Measurements from ENCODE around the gene GPR142. TPM values are rescaled to one million over a fixed set of nuclear protein-coding genes. Genes with fewer than 3 reads are reported as not detected.

Gene GPR142
- total RNA-seq, 1 donor = not detected

DNA sequence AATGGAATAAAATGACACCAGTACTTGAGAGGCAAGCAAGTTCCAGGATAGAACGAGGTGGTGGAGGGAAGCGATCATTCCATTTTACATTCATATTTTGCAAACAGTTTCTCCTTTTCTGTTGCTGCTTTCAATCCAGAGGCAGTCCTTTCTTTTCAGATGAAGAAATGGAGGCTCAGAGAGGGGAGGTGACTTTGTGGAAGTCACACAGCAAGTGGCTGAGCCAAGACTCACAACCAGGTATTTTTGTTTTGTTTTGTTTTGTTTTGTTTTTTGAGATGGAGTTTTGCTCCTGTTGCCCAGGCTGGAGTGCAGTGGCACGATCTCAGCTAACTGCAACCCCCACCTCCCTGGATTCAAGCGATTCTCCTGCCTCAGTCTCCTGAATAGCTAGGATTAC lies 29.3 kb downstream of the GPR142 start:
- H3K36me3 ChIP-seq (ENCODE audit: insufficient read depth, low read length) = no peaks in the 10 kb centered on the region
- no peak overlapping the region for H2AFZ ChIP-seq (ENCODE audit: low read length)
- H3K4me3 ChIP-seq (ENCODE audit: insufficient read depth, low read length) = no peak overlapping the region
- H3K4me1 ChIP-seq (ENCODE audit: insufficient read depth, low read length) = no peaks in the 10 kb centered on the region
- H3K4me2 ChIP-seq (ENCODE audit: insufficient read depth, low read length) = no peak overlapping the region
- no peak overlapping the region for H3K27ac ChIP-seq (ENCODE audit: low read depth, low read length)
- no peaks in the 10 kb centered on the region for H3K27me3 ChIP-seq (ENCODE audit: insufficient read depth, low read length)
- no peaks in the 10 kb centered on the region for H3K79me2 ChIP-seq (ENCODE audit: insufficient read depth, low read length)
- DNase-seq (ENCODE audit: insufficient read length, low spot score, missing footprints) = no peak
- H3K9me3 ChIP-seq (ENCODE audit: low read depth, low read length) = no peaks in the 10 kb centered on the region
- H4K20me1 ChIP-seq (ENCODE audit: insufficient read depth, low read length) = no peaks in the 10 kb centered on the region
- TF ChIP-seq, protein P1, sequence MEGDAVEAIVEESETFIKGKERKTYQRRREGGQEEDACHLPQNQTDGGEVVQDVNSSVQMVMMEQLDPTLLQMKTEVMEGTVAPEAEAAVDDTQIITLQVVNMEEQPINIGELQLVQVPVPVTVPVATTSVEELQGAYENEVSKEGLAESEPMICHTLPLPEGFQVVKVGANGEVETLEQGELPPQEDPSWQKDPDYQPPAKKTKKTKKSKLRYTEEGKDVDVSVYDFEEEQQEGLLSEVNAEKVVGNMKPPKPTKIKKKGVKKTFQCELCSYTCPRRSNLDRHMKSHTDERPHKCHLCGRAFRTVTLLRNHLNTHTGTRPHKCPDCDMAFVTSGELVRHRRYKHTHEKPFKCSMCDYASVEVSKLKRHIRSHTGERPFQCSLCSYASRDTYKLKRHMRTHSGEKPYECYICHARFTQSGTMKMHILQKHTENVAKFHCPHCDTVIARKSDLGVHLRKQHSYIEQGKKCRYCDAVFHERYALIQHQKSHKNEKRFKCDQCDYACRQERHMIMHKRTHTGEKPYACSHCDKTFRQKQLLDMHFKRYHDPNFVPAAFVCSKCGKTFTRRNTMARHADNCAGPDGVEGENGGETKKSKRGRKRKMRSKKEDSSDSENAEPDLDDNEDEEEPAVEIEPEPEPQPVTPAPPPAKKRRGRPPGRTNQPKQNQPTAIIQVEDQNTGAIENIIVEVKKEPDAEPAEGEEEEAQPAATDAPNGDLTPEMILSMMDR (IDR thresholded peaks at IDR 0.05; ENCODE audit: extremely low read depth, low read depth, low read length) = no peak

DNA sequence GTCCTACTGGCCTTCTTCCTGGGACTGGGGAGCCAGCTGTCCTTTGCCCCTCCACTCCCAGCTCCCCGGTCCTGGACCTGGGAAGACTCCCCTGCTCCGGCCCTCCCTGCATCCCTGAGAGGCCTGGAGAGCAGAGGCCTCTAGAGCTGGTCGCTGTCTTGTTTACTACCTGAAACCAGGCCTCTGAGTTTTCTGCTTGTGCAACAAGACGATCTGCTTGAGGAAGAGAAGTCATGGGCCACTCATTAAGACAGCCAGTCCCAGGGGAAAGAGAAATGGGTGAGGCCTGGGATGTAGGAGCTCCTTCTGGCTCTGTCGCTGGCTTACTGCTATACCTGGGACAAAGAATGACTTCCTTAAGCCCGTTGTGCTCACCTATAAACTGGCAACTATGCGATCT lies 34.7 kb downstream of the GPR142 start:
- no peaks in the 10 kb centered on the region for H3K27me3 ChIP-seq (ENCODE audit: insufficient read depth, low read length)
- H2AFZ ChIP-seq (ENCODE audit: low read length) = no peak overlapping the region
- no peaks in the 10 kb centered on the region for H3K36me3 ChIP-seq (ENCODE audit: insufficient read depth, low read length)
- H3K4me2 ChIP-seq (ENCODE audit: insufficient read depth, low read length) = no peak overlapping the region
- no peaks in the 10 kb centered on the region for H3K79me2 ChIP-seq (ENCODE audit: insufficient read depth, low read length)
- no peak for DNase-seq (ENCODE audit: insufficient read length, low spot score, missing footprints)
- H3K4me1 ChIP-seq (ENCODE audit: insufficient read depth, low read length) = no peaks in the 10 kb centered on the region
- no peaks in the 10 kb centered on the region for H3K9me3 ChIP-seq (ENCODE audit: low read depth, low read length)
- H3K27ac ChIP-seq (ENCODE audit: low read depth, low read length) = no peak overlapping the region
- no peaks in the 10 kb centered on the region for H4K20me1 ChIP-seq (ENCODE audit: insufficient read depth, low read length)
- no peak overlapping the region for H3K4me3 ChIP-seq (ENCODE audit: insufficient read depth, low read length)
- TF ChIP-seq, protein P1 (IDR thresholded peaks at IDR 0.05; ENCODE audit: extremely low read depth, low read depth, low read length) = no peak

DNA sequence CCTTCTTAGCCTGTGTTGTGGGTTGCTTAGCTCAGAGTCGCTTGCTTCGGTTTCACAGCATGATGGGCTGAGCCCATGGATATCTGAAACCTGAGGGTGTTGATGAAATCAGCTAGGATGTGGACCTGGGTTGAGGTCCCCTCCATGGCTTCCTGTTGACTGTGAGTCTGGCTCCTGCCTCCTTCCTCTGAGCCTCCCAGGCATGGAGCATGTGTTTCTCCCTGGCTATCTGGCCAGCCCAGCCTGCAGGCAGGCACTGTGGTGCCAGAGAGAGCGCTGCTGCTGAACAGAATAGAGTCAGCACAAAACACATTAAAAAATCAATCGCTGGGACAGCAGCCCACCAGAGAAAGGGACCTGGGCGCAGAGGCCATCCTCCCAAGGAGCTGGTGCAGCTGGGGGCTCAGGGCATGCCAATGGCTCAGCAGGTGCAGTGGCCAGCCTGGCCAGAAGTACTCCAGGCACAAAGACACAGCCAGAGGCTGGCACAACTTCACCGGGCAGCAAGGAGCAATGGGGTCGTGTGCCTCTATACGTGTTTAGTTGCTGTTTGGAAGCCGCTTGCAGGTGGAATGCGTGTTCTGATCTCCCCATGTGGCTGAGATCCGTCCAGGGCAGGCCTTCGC lies 36.3 kb downstream of the GPR142 start:
- H3K4me2 ChIP-seq (ENCODE audit: insufficient read depth, low read length) = no peak overlapping the region
- no peak overlapping the region for H3K4me3 ChIP-seq (ENCODE audit: insufficient read depth, low read length)
- H3K4me1 ChIP-seq (ENCODE audit: insufficient read depth, low read length) = no peaks in the 10 kb centered on the region
- H2AFZ ChIP-seq (ENCODE audit: low read length) = no peak overlapping the region
- no peak overlapping the region for H3K27ac ChIP-seq (ENCODE audit: low read depth, low read length)
- H4K20me1 ChIP-seq (ENCODE audit: insufficient read depth, low read length) = no peaks in the 10 kb centered on the region
- H3K9me3 ChIP-seq (ENCODE audit: low read depth, low read length) = no peaks in the 10 kb centered on the region
- TF ChIP-seq, protein P1 (IDR thresholded peaks at IDR 0.05; ENCODE audit: extremely low read depth, low read depth, low read length) = no peak
- no peaks in the 10 kb centered on the region for H3K27me3 ChIP-seq (ENCODE audit: insufficient read depth, low read length)
- DNase-seq (ENCODE audit: insufficient read length, low spot score, missing footprints) = peak; percentile 25
- H3K36me3 ChIP-seq (ENCODE audit: insufficient read depth, low read length) = no peaks in the 10 kb centered on the region
- H3K79me2 ChIP-seq (ENCODE audit: insufficient read depth, low read length) = no peaks in the 10 kb centered on the region

DNA sequence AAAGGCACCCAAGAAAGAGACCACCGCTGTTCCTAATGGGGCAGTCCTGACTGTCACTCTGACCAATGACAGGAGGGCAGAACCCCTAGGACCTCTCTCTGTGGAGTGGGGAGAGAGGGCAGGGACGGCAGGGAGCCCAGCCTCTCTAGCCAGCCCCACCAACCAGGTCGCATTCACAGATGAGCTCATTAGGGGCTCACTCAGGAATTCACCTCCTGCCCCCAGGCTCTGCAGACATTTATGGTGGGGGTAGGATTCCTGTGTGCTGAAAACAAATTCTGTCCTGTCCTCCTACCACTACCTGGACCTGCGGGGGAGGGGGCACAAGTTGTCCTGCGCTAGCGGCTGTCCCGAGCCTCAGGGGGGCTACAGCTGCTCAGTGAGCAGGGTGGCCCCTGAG lies 36.9 kb downstream of the GPR142 start:
- no peaks in the 10 kb centered on the region for H4K20me1 ChIP-seq (ENCODE audit: insufficient read depth, low read length)
- no peak overlapping the region for H2AFZ ChIP-seq (ENCODE audit: low read length)
- no peak for DNase-seq (ENCODE audit: insufficient read length, low spot score, missing footprints)
- H3K4me3 ChIP-seq (ENCODE audit: insufficient read depth, low read length) = no peak overlapping the region
- no peaks in the 10 kb centered on the region for H3K36me3 ChIP-seq (ENCODE audit: insufficient read depth, low read length)
- no peaks in the 10 kb centered on the region for H3K79me2 ChIP-seq (ENCODE audit: insufficient read depth, low read length)
- no peak overlapping the region for H3K27ac ChIP-seq (ENCODE audit: low read depth, low read length)
- TF ChIP-seq, protein P1 (IDR thresholded peaks at IDR 0.05; ENCODE audit: extremely low read depth, low read depth, low read length) = no peak
- H3K27me3 ChIP-seq (ENCODE audit: insufficient read depth, low read length) = no peaks in the 10 kb centered on the region
- H3K4me1 ChIP-seq (ENCODE audit: insufficient read depth, low read length) = no peaks in the 10 kb centered on the region
- H3K9me3 ChIP-seq (ENCODE audit: low read depth, low read length) = no peaks in the 10 kb centered on the region
- no peak overlapping the region for H3K4me2 ChIP-seq (ENCODE audit: insufficient read depth, low read length)

All from osteoblast (primary cell).